H1 (cell line): ENCODE data around the gene ZNF121. TPM values are rescaled to one million over a fixed set of nuclear protein-coding genes. Genes with fewer than 3 reads are reported as not detected.

Experiments used
- CHD7 ChIP-seq: fragments of 300-600 bp; sonication (generic); IDR thresholded peaks from 2 replicates; pipeline ENCODE4 v1.7.1; 2012; ENCODE audit warnings: low read length, moderate library complexity, mild to moderate bottlenecking, inconsistent platforms; ENCODE audit not compliant: insufficient replicate concordance
- SUZ12 ChIP-seq: fragments of 200-600 bp; sonication (generic); IDR thresholded peaks from 2 replicates; pipeline ENCODE4 v1.6.1; 2012; ENCODE audit warnings: mild to moderate bottlenecking, inconsistent platforms, low read length, moderate library complexity, mixed read lengths
- polyA plus RNA-seq, 7 experiments: library from polyadenylated mRNA; depleted of rRNA in 3 of 7; stranded (reverse) in 5 of 7; unstranded in 2 of 7; fragments of >200 nt in 5 of 7; fragments of 200-250 nt in 2 of 7; gene quantifications; 1 replicate in 5 of 7; 2 replicates in 1 of 7; 4 replicates in 1 of 7; pipeline versions ENCODE4 v1.2.1 to v1.2.3, GENCODE V29; 2011 to 2013; ENCODE audit warnings: missing spikeins in 2 of 7, mixed read lengths in 2 of 7
- total RNA-seq: library from RNA; stranded (reverse); fragmentation: NEBNext Ultra II Directional; extraction: Animal tissue kit (Norgen Biotek cat#: 25700); gene quantifications from 2 replicates; pipeline ENCODE4 v1.2.1, GENCODE V29; 2021

ZNF121 gene
- total and polyA plus RNA-seq, 2 of the 8 experiments (the other 6 are each of a cell fraction or from before 2014, with no cell fraction given) = 22.2 to 220 TPM

- TF ChIP-seq CHD7 = no peak
- TF ChIP-seq SUZ12 = no peak
These were observed 36.4 kb downstream of the ZNF121 start (continued) for GRCh38 chr19:9547870-9548269.
